Activated CD4-positive, alpha-beta T cell treated with anti-CD3 and anti-CD28 coated beads, Interleukin-2, amount 10 ng/mL, durations not matched to agents 24 days and 14 days (primary cell): ENCODE data around the gene ZNF853. TPM values are rescaled to one million over a fixed set of nuclear protein-coding genes. Genes with fewer than 3 reads are reported as not detected.

Experiments used
- DNase-seq: peaks from one replicate; pipeline ENCODE4 v3.0.0; 2022
- H3K27ac Mint-ChIP-seq: one replicate; pipeline ENCODE4 v1.8.0; 2022; ENCODE audit warnings: mild to moderate bottlenecking, mixed read lengths
- H3K27me3 Mint-ChIP-seq: one replicate; pipeline ENCODE4 v1.8.0; 2022; ENCODE audit warnings: mixed read lengths
- H3K36me3 Mint-ChIP-seq: one replicate; pipeline ENCODE4 v1.8.0; 2022; ENCODE audit warnings: low read depth, mild to moderate bottlenecking, mixed read lengths
- H3K4me1 Mint-ChIP-seq: one replicate; pipeline ENCODE4 v1.8.0; 2021; ENCODE audit warnings: mixed read lengths
- H3K4me3 Mint-ChIP-seq: one replicate; pipeline ENCODE4 v1.8.0; 2022; ENCODE audit warnings: mild to moderate bottlenecking, moderate library complexity, mixed read lengths
- H3K9me3 Mint-ChIP-seq: one replicate; pipeline ENCODE4 v1.8.0; 2021; ENCODE audit warnings: mixed read lengths
- intact Hi-C: fragments of 100-400 bp; cut with micrococcal nuclease; formaldehyde crosslinking; loops from one replicate; pipeline ENCODE4 v1.15.1; 2023
- total RNA-seq: library from RNA; stranded (reverse); gene quantifications from 2 replicates; pipeline ENCODE4 v1.2.3, GENCODE V29; 2022

Gene ZNF853
- total RNA-seq, 1 donor from 2014 or later = 0.42 TPM

- peaks cover 19% of the 10 kb centered on the region for H3K4me1 Mint-ChIP-seq
- H3K27ac Mint-ChIP-seq = peak overlapping the region; percentile 19
- no peaks in the 10 kb centered on the region for H3K27me3 Mint-ChIP-seq
- no peak for DNase-seq
- no peaks in the 10 kb centered on the region for H3K9me3 Mint-ChIP-seq
- intact Hi-C loops = loop anchor here (10.0 kb wide), 1 partner anchor 266 kb away; no protein-coding TSS in a partner anchor
- peak overlapping the region; percentile 40 for H3K4me3 Mint-ChIP-seq
- peaks cover 37% of the 10 kb centered on the region for H3K36me3 Mint-ChIP-seq
These were observed 26.8 kb upstream of the ZNF853 start for GRCh38 chr7:6588566-6588965.

- no peak for DNase-seq
- peak overlapping the region; percentile 70 for H3K4me3 Mint-ChIP-seq
- peaks cover 39% of the 10 kb centered on the region for H3K36me3 Mint-ChIP-seq
- peaks cover 19% of the 10 kb centered on the region for H3K4me1 Mint-ChIP-seq
- intact Hi-C loops = loop anchor here (10.0 kb wide), 1 partner anchor 266 kb away; no protein-coding TSS in a partner anchor
- H3K9me3 Mint-ChIP-seq = no peaks in the 10 kb centered on the region
- peak overlapping the region; percentile 89 for H3K27ac Mint-ChIP-seq
- H3K27me3 Mint-ChIP-seq = no peaks in the 10 kb centered on the region
These were observed 26.1 kb upstream of the ZNF853 start for GRCh38 chr7:6589151-6589828.

- no peaks in the 10 kb centered on the region for H3K27me3 Mint-ChIP-seq
- intact Hi-C loops = loop anchor here (1.0 to 10.0 kb wide), 4 partner anchors 13 to 265 kb away; partner anchors contain the start of genes ZDHHC4, ZNF12 and ZNF316
- no peaks in the 10 kb centered on the region for H3K9me3 Mint-ChIP-seq
- H3K27ac Mint-ChIP-seq = peak within 1 kb of the TSS; percentile 94
- H3K36me3 Mint-ChIP-seq = peaks cover 38% of the 10 kb centered on the region
- peak; percentile 96 for DNase-seq
- peak within 1 kb of the TSS; percentile 98 for H3K4me3 Mint-ChIP-seq
- peaks cover 19% of the 10 kb centered on the region for H3K4me1 Mint-ChIP-seq
These were observed 25.4 kb upstream of the ZNF853 start, which contains the start of gene INTS15 for GRCh38 chr7:6589829-6590644. TSS of gene INTS15 (plus strand) at chr7:6590021. CDS start at chr7:6590284, 263 bp downstream.

DNA sequence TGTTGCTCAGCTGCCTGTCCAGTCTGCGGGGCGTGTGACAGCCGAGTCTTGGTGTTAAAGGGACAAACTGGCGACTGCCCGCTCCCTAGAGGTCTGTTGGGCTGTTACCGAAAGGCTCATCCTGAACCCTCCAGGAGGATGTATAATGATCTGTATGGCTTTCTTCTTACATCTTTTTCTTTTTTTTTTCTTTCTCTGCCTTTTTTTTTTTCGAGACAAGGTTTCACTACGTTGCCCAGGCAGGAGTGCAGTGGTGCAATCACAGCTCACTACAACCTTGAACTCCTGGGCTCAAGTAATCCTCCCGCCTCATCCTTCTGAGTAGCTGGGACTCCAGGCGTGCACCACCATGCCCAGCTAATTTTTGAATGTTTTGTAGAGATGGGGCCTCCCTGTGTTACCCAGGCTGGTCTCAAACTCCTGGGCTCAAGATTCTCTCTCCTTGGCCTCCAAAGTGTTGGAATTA, 24.7 kb upstream of the ZNF853 start:
- peaks cover 41% of the 10 kb centered on the region for H3K36me3 Mint-ChIP-seq
- no peak for DNase-seq
- intact Hi-C loops = loop anchor here (1.0 to 2.0 kb wide), 3 partner anchors 13 to 116 kb away; partner anchors contain the start of genes ZDHHC4, ZNF12 and ZNF316
- H3K27me3 Mint-ChIP-seq = no peaks in the 10 kb centered on the region
- peak overlapping the region; percentile 94 for H3K27ac Mint-ChIP-seq
- peaks cover 19% of the 10 kb centered on the region for H3K4me1 Mint-ChIP-seq
- peak overlapping the region; percentile 98 for H3K4me3 Mint-ChIP-seq
- H3K9me3 Mint-ChIP-seq = no peaks in the 10 kb centered on the region

GRCh38 chr7:6600093-6600492, 15.3 kb upstream of the ZNF853 start:
- intact Hi-C loops = no loop called here
- no peaks in the 10 kb centered on the region for H3K9me3 Mint-ChIP-seq
- H3K4me1 Mint-ChIP-seq = no peaks in the 10 kb centered on the region
- H3K4me3 Mint-ChIP-seq = no peak overlapping the region
- no peak for DNase-seq
- H3K27me3 Mint-ChIP-seq = no peaks in the 10 kb centered on the region
- H3K36me3 Mint-ChIP-seq = peaks cover 66% of the 10 kb centered on the region
- H3K27ac Mint-ChIP-seq = no peak overlapping the region

- no peak for DNase-seq
- peaks cover 40% of the 10 kb centered on the region for H3K36me3 Mint-ChIP-seq
- intact Hi-C loops = no loop called here
- no peak overlapping the region for H3K4me3 Mint-ChIP-seq
- H3K27ac Mint-ChIP-seq = no peak overlapping the region
- H3K27me3 Mint-ChIP-seq = no peaks in the 10 kb centered on the region
- H3K9me3 Mint-ChIP-seq = no peaks in the 10 kb centered on the region
- no peaks in the 10 kb centered on the region for H3K4me1 Mint-ChIP-seq
These were observed 11.0 kb upstream of the ZNF853 start for GRCh38 chr7:6604458-6604857.

GRCh38 chr7:6606866-6607583, 8.4 kb upstream of the ZNF853 start:
- no peak overlapping the region for H3K4me3 Mint-ChIP-seq
- intact Hi-C loops = no loop called here
- H3K4me1 Mint-ChIP-seq = no peaks in the 10 kb centered on the region
- H3K9me3 Mint-ChIP-seq = no peaks in the 10 kb centered on the region
- no peak overlapping the region for H3K27ac Mint-ChIP-seq
- DNase-seq = no peak
- peaks cover 33% of the 10 kb centered on the region for H3K36me3 Mint-ChIP-seq
- H3K27me3 Mint-ChIP-seq = no peaks in the 10 kb centered on the region

DNA sequence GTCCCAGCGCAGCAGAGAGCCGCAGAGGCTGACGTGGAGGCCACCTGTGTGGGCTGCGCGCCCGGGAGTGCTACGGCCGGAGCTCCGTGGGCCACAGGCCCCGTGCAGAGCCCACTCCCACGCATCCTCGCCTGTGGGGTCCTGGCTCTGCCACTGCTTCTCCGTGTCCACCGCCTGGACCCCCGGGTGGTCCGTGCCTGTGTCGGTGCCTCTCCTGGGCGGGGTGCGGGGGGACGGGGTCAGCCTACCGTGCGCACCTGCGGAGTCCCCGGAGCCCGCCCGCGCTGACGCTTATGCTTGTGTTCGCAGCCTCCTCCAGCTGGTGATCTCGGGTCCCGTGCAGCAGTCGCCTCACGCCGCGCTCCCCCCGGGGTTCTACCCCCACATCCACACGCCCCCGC, 7.8 kb upstream of the ZNF853 start:
- intact Hi-C loops = no loop called here
- no peak overlapping the region for H3K4me3 Mint-ChIP-seq

GRCh38 chr7:6608081-6608480, 7.3 kb upstream of the ZNF853 start:
- intact Hi-C loops = no loop called here
- DNase-seq = no peak
- Mint-ChIP-seq H3K4me1 (no peaks in the 10 kb centered on the region), H3K27ac (no peak overlapping the region), H3K27me3 (peaks cover 5% of the 10 kb centered on the region), H3K4me3 (no peak overlapping the region), H3K36me3 (peaks cover 25% of the 10 kb centered on the region), H3K9me3 (no peaks in the 10 kb centered on the region)

More for the DNA sequence above, 7.8 kb upstream of the ZNF853 start:
- no peaks in the 10 kb centered on the region for H3K4me1 Mint-ChIP-seq
- H3K27ac Mint-ChIP-seq = no peak overlapping the region
- H3K9me3 Mint-ChIP-seq = no peaks in the 10 kb centered on the region
- H3K36me3 Mint-ChIP-seq = peaks cover 27% of the 10 kb centered on the region
- no peak for DNase-seq
- H3K27me3 Mint-ChIP-seq = peaks cover 2% of the 10 kb centered on the region

- H3K9me3 Mint-ChIP-seq = no peaks in the 10 kb centered on the region
- intact Hi-C loops = no loop called here
- H3K4me3 Mint-ChIP-seq = no peak overlapping the region
- DNase-seq = no peak
- H3K36me3 Mint-ChIP-seq = peaks cover 21% of the 10 kb centered on the region
- no peak overlapping the region for H3K27ac Mint-ChIP-seq
- peaks cover 10% of the 10 kb centered on the region for H3K27me3 Mint-ChIP-seq
- no peaks in the 10 kb centered on the region for H3K4me1 Mint-ChIP-seq
These were observed 6.6 kb upstream of the ZNF853 start for GRCh38 chr7:6608794-6609193.

DNA sequence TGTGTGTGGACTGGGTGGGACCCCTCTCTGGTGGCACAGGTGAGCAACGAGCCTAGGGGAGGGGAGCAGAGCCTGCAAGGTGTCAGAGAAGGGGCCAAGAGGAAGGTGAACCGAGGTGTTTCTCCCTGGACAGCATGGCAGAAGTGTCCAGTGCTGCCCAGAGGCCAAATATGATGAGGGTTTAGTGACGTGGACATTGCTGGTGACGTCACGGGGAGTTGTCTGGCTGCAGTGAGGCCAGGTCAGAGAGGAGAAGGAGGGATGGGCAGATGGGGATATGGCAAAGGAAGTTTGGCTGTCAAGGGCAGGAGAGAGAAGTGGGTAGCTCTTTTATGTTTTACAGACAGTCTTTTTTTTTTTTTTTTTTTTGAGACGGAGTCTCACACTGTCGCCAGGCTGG, 2.6 kb upstream of the ZNF853 start:
- no peak overlapping the region for H3K27ac Mint-ChIP-seq
- H3K27me3 Mint-ChIP-seq = peaks cover 32% of the 10 kb centered on the region
- no peak overlapping the region for H3K4me3 Mint-ChIP-seq
- intact Hi-C loops = no loop called here
- H3K9me3 Mint-ChIP-seq = no peaks in the 10 kb centered on the region
- no peak for DNase-seq
- H3K4me1 Mint-ChIP-seq = peaks cover 4% of the 10 kb centered on the region
- H3K36me3 Mint-ChIP-seq = peaks cover 3% of the 10 kb centered on the region

- H3K27ac Mint-ChIP-seq = no peak overlapping the region
- H3K36me3 Mint-ChIP-seq = peaks cover 3% of the 10 kb centered on the region
- H3K27me3 Mint-ChIP-seq = peaks cover 35% of the 10 kb centered on the region
- no peak overlapping the region for H3K4me3 Mint-ChIP-seq
- H3K4me1 Mint-ChIP-seq = peaks cover 4% of the 10 kb centered on the region
- H3K9me3 Mint-ChIP-seq = no peaks in the 10 kb centered on the region
- intact Hi-C loops = no loop called here
- DNase-seq = no peak
These were observed 1.7 kb upstream of the ZNF853 start for GRCh38 chr7:6613706-6614105.

DNA sequence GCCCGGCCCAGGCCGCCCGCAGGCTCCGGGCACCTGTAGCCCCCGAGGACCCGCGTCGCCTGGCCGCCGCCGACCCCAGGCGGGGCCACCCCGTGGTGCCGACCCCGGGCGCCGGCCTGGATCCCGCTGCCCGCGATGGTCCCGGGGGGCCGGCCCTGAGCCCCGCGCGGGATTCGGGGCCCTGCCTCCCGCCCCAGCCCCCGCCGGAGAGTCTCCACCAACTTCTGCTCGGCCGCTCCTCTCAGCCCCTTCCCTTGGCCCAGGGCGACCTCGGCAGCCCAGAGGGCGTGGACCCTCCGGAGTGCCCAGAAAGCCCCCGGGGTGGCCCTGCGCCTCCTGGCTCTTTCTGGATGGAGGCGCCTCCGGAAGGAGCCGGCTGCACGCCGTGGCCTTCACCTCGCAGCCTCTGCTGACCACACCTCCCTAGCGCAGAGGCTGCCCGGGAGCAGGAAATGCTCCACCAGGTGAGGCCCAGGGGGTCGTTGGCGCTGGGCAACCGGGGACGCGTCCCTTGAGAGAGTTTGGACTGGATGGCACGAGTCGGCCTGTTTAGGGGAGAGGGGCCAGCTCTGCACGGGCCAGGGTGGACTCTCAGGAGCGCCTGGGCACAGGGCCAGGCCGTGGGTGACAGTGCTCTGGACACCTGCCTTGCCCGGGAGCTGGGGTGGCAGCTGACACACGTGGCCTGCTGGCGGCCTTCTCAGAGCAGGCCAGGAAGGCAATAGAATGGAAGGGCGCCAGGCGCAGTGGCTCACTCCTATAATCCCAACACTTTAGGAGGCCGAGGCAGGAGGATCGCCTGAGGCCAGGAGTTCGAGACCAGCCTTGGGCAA, 529 bp downstream of the ZNF853 start:
- Mint-ChIP-seq H3K4me1 (peaks cover 9% of the 10 kb centered on the region), H3K27ac (no peak overlapping the region), H3K9me3 (no peaks in the 10 kb centered on the region), H3K4me3 (peak overlapping the region; percentile 35), H3K36me3 (no peaks in the 10 kb centered on the region), H3K27me3 (peaks cover 38% of the 10 kb centered on the region)
- intact Hi-C loops = no loop called here
- no peak for DNase-seq
